Activated T-cell treated with anti-CD3 and anti-CD28 coated beads for 24 hours (primary cell): Measurements from ENCODE around the gene EEF2.

ENCODE experiments used
- DNase-seq: peaks from one replicate; pipeline ENCODE4 v3.0.0-alpha.2; 2020; ENCODE audit warnings: low read depth

Gene EEF2

DNA sequence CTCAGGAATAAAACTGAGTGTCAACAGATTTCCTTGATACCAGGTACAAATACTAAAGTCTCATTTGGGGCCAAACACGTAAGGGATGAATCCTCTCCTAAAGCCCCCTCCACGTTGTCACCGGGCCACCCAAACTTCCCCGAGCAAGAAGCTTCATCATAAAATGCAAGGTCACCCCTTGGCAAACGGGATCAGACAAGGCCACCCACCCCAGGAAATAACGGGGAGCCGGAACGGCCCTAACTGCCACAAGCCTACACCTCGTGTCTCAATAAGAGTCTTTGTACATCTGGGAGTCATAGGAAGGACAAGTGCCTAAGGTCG lies 717 bp downstream of the EEF2 start:
- no peak for DNase-seq

DNA sequence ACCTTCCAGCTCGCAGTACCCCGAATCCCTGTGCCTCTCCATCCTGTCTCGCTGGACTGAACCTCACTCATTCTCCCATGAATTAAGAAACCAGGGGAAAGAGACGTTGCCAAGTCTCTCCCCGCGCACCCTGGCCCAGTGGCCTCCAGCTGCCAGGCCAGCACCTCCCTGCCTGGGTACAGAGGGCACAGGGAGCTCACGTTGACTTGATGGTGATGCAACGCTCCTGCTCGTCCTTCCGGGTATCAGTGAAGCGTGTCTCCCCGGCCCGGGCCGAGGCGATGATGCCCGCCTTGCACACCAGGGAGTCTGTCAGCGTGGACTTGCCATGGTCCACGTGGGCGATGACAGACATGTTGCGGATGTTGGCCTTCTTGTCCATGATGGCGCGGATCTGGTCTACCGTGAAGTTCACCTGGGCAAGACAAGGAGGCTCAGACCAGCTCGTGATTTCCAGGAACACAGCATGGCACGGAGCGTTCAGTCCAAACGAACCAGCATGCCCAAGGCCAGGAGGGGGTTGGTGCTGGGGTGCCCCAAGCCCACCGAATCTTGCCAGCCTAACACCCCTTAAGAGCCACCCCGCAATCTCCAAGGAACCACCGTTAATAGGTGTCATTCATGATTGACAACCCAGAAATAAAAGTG lies 1.2 kb downstream of the EEF2 start:
- DNase-seq, result no peak

DNA sequence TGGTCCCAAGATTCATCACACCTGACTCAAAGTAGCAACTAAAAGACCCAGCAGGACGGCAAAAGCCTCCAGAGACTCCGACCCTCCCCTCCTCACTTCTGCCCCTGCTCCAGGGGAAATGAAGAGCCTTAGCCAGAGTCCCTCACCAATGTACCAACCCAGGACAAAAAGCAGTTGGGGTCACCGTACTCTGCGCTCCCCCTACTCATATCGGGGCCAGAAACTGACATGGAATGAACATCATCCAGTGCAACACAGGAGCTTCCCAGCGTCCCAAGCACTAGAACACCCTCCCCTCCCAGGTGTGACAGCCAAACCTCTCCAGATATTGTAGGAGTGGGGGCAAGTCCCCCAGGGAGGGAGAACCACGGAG lies 1.7 kb downstream of the EEF2 start:
- DNase-seq, result no peak

DNA sequence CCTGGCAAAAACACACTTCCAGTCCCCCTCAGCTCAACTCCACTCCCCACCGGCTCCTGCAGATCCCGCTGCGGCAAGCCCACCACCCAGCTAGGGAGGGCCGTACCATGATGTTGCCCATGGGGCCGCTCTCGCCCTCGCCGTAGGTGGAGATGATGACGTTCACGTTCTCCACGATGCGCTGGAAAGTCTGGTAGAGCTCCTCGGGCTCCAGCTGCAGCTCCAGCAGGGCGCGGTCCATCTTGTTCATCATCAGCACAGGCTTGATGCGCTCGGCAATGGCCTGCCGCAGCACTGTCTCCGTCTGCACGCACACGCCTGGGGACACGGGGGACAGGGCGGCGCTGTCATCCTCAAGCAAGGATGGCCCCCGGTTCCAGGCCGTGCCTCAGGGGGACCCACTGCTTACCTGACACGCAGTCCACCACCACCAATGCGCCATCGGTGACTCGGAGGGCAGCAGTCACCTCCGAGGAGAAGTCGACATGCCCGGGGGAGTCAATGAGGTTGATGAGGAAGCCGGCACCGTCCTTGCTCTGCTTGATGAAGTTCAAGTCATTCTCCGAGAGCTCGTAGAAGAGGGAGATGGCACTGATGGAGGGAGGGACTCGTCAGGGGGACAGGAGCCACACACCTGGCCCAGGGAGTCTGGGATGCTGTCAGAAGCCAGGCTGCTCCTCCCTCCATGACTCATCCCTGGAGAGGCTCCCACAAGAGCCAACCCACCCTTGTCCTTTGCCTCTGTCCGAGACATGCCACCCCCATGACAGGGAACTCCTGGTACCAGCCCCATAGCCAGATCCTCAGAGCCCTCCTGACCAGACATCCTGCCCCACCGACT lies 2.3 kb downstream of the EEF2 start:
- DNase-seq, result no peak

DNA sequence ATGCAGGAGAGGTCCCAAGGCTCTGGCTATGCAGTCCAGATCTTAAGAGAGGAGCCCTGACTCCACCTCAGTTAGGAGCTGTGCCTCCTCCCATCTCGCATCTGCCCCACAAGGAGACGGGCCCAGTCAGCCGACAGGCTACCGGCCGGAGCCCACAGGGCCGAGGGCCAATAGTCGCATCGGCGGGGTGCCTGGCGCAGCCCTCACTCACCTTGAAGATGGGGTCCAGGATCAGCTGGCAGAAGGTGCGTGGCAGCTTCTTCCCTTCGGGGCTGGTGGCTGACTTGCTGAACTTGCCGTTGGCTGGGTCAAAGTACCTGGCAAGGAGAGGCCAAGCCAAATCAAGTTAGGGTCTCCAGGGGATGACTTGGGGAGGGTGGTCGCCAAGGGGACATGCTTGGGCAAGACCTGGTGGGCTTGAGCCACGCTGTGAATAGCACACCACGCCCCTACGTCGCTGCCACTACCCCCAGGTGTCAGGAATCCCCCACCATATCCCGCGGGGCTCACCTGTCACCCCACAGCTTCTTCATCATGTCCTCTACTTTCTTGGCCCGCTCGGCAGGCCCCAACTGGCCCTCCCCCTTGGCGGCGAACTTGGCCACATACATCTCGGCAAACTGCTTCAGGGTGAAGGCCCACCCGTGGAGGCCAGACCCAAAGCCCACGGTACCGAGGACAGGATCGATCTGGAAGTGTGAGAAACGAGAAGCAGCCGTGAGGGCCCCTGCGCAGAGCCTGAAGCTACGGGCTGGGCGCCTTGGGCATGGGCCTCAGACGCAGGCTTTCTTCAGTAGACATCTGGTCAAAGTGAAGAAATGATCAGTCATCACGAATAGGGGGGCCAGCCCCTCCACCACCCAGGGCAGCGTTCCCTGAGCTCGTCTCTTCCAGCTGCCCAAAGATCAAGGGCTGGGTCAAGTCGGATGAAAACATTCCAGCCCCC lies 3.3 kb downstream of the EEF2 start:
- DNase-seq, result no peak

DNA sequence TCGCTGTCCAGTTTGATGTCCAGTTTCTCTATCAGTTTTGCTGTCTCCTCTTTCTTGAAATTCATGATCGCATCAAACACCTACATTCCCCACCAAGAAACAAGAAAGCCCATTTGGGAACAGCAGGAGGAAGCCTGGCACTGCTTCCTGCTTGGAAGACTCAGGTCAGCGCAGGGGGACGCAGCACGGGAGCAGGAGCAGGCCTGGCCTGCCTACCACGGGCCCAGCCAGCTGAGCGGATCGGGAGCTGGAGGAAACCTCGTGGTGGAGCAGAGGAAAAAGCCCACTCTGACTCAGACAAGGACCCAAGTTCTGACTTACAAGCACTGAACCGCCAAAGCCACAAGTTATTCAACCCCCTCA lies 3.9 kb downstream of the EEF2 start:
- no peak for DNase-seq

DNA sequence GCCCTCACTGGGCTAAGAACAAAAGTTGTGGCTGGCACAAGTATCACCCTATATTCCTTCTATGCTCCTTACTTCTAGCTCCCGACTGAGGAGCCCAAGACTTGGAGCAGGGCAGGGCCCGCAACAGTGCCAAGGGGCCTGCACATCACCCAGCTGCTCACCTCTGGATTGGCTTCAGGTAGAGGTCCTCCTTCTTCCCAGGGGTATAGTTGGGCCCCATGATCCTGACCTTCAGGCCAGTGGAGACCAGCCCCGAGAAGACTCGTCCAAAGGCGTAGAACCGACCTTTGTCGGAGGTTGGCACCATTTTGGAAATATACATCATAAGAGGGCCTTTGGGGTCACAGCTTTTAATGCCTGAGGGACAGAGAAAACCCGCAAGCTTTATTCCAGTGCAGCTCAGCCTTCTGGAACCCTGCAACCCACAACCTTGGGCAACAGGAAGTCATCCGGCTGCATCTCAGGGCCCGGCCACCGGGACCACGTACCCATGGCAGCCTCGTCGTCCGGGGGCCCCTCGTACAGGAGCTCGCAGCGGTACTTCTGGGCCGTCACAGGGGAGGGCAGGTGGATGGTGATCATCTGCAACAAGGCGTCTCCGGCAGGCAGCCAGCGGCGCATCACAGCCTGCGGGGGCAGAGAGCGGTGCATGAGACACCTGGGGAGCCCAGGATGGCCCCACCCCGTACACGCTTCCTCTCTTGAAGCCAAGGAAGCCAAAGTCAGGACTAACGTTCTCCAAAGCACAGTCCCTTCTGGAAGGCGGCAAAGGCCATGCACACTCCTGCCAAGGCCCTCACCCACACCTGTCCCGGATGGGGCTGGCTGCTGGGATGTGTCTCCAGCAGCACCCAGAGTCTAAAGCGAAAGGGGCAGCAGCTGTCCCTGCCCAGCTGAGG lies 4.7 kb downstream of the EEF2 start:
- no peak for DNase-seq

DNA sequence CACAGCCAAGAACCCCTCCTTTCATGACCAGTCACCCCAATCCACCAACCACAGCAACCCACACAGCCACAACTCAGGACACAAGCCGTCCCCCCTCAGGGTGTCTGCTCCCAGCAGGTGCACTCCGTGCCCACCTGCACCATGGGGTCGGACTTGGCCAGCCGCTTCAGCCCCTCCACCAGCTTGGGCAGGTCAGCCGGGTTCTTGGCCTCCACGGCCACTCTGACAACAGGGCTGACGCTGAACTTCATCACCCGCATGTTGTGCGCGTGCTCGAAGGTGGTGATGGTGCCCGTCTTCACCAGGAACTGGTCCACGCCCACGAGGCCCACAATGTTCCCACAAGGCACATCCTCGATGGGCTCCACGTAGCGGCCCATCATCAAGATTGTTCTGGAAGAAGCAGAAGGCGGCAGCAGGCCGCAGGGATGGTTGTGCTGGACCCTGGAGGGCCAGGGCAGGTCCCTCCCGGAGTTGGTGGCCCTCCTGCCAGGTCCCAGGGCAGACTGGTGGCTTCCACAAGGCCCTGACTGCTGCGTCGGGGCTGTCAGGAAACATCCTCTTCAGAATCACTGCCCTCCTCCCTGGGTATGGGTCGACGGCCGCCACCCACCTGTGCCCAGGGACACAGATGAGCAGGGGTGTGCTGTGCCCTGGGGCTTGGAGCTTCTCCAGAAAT lies 5.5 kb downstream of the EEF2 start:
- no peak for DNase-seq

DNA sequence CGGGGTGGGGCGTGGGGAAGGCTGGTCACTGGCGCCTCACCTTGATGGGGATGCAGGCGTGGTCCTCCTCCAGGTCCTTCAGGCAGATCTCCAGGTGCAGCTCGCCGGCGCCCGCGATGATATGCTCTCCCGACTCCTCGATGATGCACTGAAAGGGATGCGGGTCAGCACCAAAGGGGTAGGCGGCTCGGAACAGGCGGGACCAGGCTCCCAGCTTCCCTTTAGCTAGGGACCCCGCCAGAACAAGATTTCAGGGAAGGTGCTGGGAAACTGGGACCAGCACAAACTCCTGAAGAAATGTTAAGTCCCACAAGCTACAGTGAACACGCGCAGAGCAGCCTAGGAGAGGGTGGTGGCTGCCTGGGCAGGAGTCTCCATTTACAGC lies 6.0 kb downstream of the EEF2 start:
- no peak for DNase-seq

DNA sequence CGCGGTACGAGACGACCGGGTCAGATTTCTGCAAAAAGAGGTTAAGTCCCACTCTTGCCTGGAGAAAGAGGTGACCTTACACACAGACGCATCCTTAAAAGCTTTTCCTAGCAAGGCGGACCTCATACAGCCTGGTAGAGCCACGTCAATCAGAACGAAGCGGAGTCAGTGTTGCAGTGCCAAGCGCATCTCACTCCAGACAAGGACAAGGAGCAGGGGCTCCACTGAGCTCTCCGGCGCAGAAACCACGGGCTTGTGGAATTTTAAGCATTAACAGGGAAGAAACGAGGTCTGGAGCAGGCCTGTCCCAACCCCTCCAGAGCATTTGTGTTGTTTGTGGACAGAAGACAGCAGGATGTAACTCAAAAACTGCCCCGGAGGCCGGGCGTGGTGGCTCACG lies 7.1 kb downstream of the EEF2 start:
- no peak for DNase-seq

DNA sequence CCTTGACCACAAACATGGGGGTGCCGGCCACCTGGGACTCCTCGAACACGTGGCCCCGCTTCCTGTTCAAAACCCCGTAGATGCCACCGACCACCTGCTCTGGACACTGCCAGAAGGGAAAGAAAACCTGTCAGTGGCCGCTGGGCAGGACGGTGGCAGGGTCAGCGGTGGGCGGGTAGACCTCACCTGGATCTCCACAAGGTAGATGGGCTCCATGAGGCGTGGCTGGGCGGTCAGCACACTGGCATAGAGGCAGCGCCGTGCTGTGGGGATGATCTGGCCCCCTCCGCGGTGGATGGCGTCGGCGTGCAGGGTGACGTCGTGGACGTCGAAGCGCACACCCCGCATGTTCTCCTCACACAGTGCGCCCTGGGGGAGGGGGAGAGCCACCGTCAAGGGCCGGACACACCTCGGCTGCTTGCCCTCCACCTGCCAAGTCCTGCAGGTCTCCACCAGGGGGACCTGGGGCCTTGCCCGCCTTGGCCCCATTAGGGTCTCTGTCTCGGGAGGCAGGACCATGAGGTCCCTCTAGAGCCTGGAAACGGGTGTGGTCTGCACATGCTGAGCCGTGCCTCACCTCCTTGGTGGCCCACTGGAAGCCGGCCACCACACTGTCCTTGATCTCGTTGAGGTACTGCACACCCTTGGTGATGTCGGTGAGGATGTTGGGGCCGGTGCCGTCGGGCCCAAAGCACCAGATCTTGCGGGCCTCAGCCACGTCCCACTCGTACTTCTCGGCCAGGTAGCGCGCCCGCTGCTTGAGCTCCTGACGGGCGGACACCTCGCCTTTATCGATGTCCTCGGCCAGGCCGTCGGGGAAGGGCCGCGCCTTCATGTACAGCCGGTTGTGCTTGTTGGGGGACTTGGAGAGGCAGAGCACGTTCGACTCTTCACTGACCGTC lies 7.8 kb downstream of the EEF2 start:
- DNase-seq, result no peak

DNA sequence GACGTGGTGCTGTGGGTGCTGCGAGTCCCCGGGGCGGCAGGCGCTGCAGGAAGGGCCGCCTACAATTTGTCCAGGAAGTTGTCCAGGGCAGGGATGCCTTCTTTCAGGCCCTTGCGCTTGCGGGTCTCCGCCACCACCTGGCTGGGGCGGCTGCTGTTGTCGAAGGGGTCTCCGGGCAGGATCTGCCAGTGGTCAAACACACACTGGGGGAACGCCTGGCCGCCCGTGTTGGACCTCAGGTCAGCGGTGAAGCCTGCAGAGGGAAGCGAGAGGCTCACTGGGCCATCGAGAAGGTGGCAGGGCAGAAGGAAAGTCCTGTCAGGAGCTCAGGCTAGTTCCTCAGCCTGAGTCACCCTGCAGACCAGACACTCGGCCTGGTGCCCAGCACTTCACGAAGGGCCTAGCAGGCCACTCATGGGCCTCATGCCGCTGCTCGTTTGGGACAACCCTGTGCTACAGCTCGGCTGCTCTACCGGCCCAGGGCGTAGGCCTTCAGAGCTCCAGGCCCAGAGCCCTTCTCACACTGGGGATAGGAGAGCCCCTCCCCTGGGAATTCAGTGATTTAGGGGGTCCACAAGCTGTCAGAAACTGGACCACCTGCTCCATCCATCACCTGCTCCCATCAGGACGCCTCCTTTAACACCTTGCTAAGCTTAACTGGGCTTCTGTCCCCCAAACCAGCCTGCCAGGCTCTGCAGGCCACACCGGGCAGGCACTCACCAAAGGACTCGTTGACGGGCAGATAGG lies 8.6 kb downstream of the EEF2 start:
- DNase-seq, result no peak

DNA sequence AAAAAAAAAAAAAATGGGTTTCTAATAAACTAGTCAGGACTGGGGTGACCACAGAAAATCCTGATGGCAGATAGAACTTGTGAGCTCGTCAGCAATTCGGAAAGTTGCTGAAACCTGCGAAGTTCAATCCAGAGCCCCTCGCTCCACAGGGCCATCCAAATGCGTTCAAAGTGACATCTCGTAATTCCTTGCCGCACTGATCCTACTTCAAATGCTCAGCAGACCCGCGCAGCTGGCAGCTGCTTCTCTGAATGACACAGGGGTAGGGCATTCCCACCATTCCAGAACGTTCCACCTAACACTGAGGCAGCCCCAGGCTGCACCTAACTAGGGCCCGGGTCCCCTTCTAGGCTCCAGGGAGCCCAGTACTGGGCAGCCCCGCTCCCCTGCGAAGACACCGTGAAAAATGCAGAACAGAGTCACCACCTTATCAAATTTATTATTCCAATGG lies 9.6 kb downstream of the EEF2 start:
- DNase-seq, result no peak

DNA sequence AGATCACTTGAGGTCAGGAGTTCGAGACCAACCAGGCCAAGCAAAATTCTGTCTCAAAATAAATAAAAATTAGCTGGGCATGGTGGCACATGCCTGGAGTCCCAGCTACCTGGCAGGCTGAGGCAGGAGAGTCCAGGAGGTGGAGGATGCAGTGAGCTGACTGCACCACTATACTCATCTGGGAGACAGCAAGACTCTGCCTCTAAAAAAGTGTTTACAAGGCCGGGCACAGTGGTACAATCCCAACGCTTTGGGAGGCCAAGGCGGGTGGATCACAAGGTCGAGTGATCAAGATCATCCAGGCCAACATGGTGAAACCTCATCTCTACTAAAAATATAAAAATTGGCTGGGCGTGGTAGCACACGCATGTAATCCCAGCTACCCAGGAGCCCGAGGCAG lies 10.1 kb downstream of the EEF2 start:
- no peak for DNase-seq

DNA sequence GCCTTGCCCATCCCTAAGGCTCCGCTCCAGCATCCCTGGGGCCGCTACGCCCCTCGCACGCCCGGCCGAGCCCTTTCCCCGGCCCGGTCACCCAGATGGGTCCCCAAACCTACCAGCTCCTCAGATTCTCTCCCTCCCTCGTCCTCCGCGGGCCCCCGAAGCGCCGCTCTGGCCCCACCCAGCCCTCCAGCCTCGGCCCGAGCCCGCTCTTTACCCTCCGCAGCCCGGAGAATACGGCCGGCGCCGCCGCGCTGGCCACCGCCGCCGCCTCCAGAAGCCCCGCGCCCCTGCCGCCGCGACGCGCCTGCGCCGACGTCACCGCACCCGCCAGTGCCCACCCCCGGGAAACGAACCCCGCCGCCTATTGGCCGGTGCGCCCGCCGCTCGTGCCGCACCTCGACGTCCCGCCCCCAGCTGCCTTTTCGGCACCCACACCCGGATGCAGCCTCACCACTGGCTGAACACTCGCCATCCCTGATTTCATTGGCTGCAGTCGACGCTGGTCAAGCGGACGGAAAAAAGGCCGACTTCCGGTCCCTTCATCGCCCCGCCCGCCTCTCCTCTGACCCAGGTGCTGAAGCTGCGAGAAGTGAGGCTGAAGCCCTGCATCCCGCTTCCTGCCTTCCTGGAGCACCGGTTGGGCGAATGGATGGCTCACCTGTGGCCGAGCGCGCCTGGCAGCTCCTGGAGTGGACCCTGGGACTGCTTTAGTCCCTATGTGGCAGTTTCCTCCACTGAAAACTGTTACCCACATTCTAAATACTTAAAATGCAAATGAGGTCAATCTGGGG lies 14.3 kb downstream of the EEF2 start, which contains the start of gene DAPK3:
Gene DAPK3 (minus strand): TSS at position 292 of the 791 bp plus-strand sequence. CDS start 1,364 bp downstream, outside the sequence.
- peak; percentile 92 for DNase-seq

DNA sequence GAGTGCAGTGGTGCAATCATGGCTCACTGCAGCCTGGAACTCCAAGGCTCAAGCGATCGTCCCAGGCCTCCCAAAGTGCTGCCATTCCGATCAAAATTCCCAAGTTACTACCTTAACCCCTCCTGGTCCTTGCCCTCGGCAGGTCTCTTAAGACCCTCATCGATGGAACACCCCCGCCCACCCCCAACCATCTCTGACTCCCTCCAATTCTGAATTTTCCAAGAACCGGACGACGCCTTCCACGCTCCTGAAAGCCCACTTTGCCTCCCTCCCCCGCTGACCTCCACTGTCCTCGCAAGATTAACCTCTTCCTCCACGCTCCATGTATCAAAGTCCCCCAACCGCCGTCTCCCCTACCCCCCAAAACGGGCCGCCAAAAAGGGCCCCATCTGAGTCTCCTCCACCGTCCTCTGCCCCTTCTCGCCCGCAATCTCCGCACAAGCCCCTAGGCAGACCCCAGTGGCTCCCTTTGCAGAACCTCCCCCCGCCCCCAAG lies 14.9 kb downstream of the EEF2 start:
- no peak for DNase-seq

DNA sequence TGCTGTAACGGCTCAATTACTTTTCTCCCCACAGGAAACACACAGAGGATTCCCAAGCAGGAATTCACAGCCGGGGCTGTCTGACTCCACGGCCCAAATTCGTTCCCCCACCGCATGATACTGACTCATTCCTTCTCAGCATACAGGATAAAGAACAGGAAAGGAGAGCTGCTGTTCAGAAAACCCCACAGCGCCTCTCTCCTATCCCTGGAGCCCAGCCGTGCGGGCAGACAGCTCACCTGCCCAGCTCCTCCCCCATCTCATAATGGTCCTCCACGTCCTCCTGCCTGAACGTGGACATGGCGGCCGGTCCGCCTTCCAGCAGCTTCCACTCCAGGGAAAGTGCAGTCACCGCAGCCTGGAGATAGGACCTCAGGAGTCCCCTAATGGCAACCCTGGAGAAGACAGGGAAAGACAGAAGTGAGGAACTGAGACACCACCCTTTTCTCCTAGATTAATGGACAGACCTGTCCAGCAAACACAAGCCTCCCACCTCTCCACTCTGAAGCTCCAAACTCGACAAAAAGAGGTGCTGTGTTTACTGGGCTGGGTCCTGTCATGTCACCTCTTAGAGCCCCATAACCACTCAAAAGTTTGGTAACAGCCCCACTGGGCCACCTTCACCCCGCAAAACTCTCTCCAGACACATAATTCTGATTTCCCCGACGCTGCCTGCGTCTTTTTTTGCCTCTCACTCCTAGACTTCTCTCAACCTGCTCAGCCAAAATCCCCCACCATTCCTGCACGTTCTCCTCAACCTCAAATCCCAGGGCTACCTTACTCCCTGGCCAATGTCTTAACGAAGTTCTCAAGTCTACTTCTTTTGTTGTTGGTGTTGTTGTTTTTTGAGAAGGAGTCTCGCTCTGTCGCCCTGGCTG lies 15.6 kb downstream of the EEF2 start:
- no peak for DNase-seq
